Esophagus muscularis mucosa (tissue), 3 donors: ENCODE measurements around the gene LUC7L2.

Experiments used
- POLR2A ChIP-seq: fragments of 450-650 bp; IDR thresholded peaks from one replicate; pipeline ENCODE4 v1.6.1; 2017; ENCODE audit warnings: antibody characterized with exemption, moderate library complexity, mild to moderate bottlenecking, low read depth
- TF ChIP-seq, protein P1 (sequence below), 3 experiments: fragments of 200-600 bp in 2 of 3; fragments of 450-650 bp in 1 of 3; sonication (generic) in 2 of 3; IDR thresholded peaks; one replicate each; pipeline ENCODE4 v1.5.1; 2017 to 2019; ENCODE audit warnings: antibody characterized with exemption in 3 of 3, mild to moderate bottlenecking in 2 of 3, moderate library complexity in 1 of 3

DNA sequence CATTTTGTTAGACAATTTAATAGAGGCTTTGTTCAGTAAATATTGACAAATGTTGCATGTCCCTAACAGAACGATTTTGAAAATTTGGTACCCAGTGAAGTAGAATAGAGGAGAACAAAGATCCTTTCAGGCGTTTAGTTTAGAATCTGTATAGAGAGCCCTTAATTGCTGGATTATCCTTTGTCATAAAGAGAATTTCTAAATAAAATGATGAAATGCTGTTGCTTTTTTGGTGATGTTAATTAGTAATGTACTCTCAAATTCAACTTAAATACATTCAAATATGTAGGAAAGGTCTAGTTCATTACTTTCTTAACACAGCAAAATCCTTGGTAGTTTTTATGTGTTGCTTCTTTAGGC lies 1.2 kb downstream of the LUC7L2 start:
- TF ChIP-seq, protein P1, sequence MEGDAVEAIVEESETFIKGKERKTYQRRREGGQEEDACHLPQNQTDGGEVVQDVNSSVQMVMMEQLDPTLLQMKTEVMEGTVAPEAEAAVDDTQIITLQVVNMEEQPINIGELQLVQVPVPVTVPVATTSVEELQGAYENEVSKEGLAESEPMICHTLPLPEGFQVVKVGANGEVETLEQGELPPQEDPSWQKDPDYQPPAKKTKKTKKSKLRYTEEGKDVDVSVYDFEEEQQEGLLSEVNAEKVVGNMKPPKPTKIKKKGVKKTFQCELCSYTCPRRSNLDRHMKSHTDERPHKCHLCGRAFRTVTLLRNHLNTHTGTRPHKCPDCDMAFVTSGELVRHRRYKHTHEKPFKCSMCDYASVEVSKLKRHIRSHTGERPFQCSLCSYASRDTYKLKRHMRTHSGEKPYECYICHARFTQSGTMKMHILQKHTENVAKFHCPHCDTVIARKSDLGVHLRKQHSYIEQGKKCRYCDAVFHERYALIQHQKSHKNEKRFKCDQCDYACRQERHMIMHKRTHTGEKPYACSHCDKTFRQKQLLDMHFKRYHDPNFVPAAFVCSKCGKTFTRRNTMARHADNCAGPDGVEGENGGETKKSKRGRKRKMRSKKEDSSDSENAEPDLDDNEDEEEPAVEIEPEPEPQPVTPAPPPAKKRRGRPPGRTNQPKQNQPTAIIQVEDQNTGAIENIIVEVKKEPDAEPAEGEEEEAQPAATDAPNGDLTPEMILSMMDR (IDR thresholded peaks at IDR 0.05): no peak
- TF ChIP-seq POLR2A: no peak
